HG03060 (cell line): Measurements from ENCODE around the gene SURF4.

Experiments
- ATAC-seq: cut with Tn5 transposase; IDR thresholded peaks from one replicate; pipeline ENCODE4 v1.9.1; 2021; ENCODE audit warnings: low read depth, moderate number of reproducible peaks; ENCODE audit not compliant: unreplicated experiment

Gene SURF4

DNA sequence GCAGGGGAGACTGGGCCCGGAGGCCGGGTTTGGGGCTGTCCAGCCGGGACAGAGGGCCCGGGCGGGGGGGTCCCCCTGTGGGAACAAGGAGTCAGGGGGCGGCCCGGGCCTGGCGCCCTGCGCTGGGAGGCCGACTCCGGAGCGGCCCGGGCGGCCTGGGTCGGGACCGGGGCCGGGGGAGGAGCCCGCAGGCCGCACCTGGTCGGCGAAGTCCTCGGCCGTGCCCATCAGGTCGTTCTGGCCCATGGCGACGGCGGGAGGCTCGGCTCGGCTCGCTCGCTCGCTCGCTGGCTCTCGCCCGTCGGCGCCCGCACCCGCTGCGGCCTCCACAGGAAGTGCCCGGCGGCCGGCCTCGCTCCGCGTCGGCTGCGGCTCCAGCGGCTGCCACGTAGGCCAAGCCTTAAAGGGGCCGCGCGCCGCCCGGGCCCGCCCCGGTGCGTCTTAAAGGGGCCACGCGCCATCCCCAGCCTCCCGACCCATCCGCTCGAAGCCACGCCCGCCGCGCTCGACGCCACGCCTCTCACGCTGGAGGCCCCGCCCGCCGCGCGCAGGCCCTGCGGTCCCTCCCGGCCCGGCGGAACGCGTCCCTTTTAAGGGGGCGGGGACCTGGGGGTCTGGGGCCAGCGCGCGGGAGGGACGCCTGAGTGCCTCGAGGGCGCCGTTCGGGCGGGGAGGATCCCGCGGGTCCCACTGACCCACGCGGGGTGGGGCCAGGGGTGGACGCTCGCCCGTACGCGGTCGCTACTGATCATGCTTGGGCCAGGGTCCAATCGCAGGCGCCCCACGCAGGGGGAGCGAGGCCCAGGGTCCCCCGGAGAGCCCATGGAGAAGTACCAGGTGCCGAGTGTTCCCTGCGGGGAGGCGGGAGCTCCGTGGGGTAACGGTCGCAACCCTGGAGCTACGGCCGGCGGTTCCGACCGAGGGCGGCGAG lies at the start of gene SURF4, which contains the start of gene STKLD1:
Gene SURF4 (minus strand): TSS at position 337 of the 931 bp plus-strand sequence. CDS start 91 bp downstream, at position 246.
Gene STKLD1 (plus strand): TSS at position 643 of the 931 bp plus-strand sequence. CDS start 108 bp downstream, at position 751.
- ATAC-seq: peak; percentile 58

DNA sequence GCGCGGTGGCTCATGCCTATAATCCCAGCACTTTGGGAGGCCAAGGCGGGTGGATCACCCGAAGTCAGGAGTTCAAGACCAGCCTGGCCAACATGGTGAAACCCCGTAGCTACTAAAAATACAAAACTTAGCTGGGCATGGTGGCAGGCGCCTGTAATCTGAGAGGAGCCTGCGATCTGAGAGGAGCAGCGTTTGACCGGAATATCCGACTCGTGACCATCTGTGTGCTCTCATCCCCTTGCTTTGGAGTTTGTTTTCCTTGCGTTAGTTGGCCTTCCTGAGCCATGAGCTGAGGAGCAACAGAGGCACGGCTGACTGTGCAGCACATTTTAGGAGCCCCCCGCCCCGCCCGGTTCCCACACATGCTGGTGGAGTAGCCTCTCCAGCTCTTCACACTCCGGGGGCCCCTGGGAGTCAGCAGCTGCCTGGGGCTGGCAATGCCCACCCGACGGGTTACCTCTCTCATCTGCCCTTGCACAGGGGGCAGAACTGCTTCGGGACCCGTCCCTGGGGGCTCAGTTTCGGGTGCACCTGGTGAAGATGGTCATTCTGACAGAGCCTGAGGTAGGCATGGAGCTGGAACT lies 49.3 kb upstream of the SURF4 start:
- no peak for ATAC-seq

DNA sequence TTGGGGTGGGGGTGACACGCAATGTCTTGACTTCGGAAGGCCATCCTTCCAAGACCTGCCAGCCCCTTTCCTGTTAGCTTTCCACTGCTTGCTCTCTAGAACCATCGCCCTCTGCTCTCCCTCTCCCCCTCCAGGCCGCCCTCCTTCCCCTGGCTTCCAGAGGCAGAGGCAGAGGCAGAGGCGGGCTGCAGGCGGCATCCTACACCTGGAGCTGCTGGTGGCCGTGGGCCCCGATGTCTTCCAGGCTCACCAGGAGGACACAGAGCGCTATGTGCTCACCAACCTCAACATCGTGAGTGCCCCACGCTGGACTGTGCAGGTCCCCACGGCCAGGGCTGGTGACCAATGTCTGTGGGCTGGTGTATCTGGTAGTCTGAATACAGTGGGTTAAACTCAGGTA lies 48.3 kb upstream of the SURF4 start:
- ATAC-seq: no peak

DNA sequence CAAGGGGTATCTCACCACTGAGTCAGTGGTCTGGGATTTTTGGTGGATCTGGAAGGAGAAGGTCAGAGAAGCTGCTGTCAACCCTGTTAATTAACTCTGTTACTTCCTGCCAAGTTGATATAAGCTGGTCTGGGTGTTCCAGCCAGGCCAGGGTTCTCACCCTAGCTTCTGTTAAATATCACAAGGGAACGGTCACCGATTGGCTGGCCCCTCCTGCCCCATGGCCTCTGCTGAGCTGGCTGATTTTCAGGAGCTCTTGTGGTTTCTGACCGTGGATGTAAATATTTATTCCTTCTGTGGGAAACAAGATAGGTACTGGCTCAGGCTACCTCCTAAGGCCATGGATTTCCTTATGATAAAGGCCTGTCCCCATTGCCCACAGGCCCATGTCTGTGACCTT lies 47.4 kb upstream of the SURF4 start:
- no peak for ATAC-seq

DNA sequence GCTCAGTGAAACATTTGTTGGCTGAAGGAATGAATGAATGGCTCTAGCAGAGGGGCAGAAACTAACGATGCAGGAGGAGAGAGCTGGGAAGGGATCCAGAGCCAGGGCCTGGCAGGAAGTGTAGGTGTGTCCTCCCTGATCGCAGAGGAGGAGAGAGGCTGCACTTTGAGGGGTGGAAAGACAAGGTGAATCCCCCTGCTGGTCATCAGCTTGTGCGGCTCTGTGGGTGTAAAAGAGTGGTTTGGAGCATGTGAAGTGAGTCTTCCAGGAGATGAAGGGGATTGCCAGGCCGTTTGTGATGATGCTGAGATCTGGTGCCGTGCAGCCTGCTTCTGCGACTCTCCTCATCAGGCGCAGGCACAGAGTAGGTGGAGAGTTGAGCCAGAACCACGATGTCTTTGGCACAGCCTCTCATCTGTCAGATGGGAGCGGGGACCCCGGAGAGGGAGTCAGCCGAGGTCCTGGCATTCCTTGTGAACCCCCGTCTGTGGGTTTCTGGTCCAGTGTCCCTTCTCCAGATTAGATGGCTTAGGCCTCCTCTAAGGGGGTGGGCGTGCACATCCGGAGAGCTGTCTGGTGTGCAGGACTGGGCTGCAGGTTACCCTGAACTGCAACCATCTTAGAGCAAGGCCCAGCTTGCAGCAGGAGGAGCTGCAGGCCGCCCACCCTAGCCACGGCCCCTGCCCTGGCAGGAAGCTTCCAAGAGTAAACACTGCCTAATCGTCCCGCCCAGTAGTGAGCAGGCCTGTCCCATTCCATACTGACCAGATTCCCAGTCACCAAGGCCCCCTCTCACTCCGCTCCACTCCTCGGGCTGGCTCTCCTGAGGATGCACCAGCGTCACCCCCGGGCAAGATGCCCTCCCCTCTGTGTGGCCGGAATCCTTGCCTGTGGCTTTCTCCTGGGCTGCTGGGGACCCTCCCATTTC lies 46.0 kb upstream of the SURF4 start, which contains the start of gene ADAMTS13:
Gene ADAMTS13 (plus strand): TSS at position 753 of the 928 bp plus-strand sequence. CDS start 77 bp downstream, at position 830.
- ATAC-seq: no peak

DNA sequence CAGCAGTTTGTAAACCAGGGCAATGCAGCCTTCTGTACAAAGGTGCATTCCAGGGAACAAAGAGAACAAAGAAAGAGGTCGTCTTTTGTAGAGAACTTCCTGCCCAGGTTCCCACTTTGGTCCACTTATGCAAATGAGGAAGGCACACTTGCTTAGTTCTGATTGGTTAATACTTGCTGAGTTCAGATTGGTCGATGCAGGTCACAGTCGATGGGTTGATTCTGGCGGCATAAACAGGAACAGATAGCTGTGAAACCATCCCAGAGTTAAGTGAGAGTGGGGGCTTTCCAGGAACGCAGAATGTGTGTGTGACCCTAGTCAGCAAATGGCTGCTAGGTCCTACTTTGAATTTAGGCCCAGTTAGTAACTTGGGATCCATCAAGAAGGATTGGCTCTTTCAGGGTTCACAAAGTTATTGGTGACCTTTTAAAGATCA lies 44.5 kb upstream of the SURF4 start:
- no peak for ATAC-seq

DNA sequence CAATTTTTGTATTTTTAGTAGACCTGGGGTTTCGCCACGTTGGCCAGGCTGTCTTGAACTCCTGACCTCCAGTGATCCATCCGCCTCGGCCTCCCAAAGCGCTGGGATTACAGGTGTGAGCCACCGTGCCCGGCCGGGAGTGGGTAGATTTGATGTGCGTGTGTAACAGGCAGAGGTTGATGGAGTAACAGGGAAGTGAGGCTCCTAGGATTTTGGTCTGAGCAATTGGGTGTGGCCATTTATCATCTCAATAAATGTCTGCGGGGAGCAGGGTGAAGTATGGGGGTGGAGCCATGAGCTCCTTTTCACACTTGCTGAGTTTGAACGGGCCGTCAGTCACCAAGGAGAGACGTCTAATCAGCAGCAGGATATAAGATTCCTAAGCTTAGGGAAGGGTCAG lies 43.1 kb upstream of the SURF4 start:
- ATAC-seq: no peak

DNA sequence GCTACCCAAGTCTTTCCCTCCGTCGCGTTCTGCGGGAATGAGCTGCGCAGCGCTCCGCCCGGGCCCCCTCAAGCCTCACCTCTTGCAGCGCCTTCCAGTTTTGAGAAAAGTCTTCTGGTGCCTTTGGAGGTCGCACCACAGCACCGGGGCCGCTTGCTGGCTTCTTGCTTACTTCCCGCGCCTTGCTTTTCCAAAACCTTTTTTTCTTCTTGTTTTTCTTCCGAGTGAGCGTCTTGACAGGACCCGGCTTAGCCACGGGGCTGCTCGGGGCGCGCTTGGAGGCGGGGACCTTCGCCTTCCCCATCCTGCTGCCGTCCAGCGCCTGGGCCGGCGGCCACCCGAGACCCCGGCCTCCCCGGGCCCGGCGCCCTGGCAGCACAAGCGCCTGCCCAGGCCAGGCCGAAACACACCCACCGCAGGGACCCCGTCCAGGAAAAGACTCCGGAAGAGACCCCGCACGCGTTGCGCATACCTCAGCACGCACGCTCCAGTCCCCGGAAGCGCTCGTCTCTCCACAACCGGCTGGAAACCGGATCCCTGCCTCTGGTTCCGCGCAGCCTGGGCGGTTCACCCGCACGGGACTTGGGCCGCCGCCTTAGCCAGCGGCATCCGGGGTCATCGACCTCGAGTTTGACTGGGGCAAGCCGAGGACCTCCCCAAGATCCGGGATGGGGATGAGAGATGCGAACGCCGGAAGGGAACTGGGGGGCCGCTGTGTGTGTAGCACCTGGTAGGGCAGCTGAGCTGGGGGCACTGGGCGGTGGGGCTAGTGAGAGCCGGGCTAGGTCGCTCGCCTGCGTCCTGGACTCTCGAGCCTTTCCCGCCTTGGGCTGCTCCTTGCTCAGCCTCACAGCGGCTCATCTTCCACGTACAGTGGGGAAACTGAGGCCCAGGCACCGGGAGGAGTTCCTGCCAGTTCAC lies 41.9 kb upstream of the SURF4 start, which contains the start of gene REXO4:
Gene REXO4 (minus strand): TSS at position 470 of the 921 bp plus-strand sequence. CDS start 166 bp downstream, at position 304.
- no peak for ATAC-seq

DNA sequence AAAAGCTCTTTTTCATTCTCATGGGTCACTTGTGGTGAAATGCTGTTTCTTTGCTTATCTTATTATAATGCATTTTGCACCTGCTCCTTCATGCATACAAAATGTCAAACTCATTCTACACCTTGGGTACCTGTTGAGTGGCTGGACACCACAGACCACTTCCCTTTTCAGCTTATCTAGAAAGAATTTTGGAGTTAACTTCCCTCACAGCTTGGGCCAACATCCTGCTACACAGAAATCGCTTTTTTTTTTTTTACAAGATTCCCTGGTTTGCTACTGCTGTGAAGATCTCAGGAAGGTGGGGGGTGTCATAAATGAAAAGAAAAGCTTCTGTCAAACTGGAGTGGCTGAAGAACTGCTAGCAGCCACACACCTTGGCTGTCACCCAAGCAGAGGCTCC lies 39.3 kb upstream of the SURF4 start:
- ATAC-seq: no peak

DNA sequence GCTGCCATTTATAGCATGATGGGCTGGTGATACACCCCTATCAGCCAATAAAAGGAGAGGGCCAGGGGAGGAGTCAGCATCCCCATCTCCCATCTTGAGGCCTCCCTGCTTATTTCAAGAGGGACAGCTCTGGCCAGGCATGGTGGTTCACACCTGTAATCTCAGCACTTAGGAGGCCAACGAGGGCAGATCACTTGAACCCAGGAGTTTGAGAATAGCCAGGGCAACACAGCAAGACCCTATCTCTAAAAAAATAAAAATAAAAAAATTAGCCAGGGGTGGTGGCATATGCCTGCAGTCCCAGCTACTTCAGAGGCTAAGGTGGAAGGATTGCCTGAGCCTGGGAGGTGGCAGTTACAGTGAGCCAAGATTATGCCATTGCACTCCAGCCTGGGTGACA lies 32.2 kb upstream of the SURF4 start:
- no peak for ATAC-seq

DNA sequence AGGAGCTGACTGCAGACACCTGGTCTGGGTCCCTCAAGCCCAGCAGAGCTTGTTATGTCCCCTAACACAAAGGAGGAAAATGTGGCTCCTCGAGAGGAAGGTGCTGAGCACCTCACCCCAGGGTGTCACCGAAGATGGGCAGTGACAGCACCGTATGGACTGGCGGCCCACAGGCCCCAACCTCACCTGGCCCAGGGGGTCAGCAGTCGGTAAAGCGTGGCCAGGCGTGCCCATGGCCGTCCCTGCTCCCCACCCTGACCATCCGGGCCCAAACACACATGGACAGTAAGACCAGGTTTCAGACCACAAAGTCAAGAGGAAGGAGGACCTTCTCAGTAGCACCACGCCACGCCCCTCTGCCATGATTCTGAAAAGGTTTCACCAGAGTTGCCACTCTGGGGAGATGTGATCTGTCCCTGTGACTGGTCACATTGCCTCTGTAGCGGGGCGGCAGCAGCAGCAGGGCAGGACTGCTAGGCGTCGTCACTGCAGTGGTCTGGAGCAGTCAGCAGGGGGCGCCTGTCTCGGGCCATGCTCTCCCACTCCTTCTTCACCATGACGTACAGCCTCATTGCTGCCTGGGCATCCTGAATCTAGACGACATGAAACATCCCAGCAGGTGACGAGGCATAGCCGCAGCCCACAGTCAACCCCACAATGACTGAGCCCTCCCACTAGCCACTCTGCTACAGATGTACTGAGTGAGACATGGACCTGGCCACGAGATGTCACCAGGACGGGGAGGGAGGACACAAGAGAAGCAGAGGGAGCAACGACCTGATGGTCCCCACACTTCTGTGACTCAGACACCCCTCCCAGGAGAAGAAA lies 30.8 kb upstream of the SURF4 start:
- ATAC-seq: no peak

DNA sequence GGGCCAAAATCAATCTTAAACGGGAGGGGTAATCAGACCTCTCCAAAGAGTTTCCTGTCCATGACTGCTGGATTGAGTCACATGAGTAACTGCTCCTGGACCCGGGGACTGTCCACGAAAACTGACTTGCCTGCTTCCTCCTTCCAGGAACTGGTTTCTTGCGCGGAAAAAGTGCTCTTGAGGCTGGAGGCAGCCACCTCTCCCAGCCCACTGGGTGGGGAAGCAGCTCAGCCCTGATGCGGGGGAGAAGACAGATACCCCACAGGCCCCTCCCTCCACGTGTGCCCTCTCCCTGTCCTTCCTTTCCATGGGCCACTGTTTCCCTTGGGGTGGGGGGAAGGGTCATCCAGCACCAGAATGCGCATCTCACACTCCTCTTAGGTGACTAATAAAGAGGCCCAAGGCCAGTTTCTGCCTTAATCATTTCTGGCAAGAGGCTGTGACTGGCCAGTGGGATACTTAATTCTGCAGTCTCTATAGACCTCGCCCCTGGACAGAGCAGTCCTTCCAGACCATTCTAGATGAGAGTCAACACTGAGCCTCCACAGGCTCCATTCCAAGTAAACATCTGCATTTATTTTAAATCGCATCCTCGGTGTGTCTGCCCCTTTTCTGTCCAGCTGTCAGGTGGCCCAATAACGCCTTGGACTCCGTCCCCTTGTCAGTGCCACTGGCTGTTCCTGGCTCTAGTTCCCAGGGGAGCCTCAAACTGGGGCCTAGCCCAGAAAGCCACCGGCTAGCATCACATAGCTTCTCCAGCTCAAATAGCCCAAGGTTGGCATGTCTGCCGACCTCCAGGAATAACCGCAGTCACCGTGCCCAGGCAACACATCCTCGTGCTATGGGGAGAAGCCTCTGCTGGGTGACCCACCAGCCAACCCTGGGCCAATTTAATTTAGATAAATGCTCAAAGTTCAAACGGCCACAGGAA lies 29.9 kb upstream of the SURF4 start:
- ATAC-seq: no peak

DNA sequence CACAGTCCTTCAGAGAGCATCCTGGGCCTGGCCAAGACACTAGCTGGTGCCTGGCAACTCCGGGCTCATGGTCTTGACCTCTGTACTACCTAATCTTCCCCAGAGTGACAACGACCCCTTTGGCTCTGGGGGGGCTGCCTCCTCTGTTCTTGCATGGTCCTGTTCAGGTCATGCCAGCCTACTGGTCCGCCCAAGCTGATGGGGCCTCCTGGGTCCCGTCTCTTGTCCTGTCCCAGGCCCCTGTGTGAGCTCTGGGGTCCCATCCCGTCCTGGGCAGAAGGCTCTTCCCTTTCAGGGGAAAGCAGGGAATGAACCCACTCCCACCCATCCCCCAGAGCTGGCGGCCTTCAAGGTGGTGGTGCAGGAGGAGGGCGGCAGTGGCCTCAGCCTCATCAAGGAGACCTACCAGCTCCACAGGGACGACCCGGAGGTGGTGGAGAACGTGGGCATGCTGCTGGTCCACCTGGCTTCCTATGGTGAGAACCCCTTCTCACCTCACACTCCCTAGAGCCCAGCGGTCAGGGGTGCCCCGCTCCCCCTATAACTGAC lies 28.7 kb upstream of the SURF4 start:
- ATAC-seq: no peak

DNA sequence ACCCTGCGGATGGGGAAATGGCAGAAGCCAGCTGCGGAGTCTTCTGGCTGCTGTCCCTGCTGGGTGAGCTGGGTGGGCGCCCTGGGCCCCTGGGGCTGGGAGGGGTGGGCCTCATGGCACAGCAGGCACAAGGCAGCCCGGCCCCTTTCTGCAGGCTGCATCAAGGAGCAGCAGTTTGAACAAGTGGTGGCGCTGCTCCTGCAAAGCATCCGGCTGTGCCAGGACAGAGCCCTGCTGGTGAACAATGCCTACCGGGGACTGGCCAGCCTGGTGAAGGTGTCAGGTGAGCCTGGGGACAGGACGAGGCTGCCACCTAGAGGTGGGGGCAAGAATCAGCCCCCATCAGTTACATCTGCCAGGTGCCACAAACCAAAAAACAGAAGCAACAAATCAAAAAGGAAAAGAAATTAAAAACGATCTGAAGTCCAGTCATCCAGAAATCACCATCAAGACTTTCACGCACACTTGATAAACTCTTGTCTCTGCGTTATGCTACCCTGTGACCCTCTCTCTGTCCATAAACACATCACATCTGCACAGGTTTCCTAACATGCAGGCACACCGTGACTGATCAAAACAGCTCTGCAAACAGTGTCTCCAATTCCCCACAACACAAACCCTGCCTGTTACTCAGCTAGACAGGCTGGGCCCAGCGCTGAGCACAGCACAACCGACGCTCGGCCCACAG lies 28.1 kb upstream of the SURF4 start:
- ATAC-seq: no peak

DNA sequence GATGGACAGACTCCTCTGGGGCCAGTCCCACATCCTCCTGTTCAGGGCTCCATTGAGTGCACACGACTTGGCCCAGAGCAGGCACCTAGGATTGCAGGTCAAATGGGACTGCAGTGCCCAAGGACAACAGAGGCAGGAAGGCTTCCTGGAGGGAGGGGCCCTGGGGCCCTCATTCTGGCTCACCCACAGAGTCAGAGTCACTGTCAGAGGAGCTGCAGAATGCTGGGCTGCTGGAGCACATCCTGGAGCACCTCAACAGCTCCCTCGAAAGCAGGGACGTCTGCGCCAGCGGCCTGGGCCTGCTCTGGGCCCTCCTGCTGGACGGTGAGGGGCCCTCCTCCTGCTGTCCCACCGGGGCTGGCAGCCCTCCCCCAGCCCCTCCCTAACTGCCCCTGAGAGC lies 26.8 kb upstream of the SURF4 start:
- ATAC-seq: no peak

DNA sequence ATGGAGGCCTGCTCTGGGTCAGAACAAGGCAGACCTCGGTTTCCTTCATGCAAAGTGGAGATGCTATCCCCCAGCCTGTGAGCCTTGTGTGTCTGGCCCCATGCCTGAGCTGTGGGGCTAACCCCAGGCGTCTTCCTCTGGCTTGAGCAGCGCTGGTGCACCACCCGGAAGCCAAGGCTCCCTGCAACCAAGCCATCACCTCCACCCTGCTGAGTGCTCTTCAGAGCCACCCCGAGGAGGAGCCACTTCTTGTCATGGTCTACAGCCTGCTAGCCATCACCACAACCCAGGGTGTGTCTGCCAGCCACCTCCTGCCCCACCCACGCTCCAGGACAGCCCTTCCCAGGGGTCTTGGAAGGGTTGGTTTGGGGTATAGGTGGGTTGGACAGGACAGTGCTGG lies 25.7 kb upstream of the SURF4 start:
- no peak for ATAC-seq

DNA sequence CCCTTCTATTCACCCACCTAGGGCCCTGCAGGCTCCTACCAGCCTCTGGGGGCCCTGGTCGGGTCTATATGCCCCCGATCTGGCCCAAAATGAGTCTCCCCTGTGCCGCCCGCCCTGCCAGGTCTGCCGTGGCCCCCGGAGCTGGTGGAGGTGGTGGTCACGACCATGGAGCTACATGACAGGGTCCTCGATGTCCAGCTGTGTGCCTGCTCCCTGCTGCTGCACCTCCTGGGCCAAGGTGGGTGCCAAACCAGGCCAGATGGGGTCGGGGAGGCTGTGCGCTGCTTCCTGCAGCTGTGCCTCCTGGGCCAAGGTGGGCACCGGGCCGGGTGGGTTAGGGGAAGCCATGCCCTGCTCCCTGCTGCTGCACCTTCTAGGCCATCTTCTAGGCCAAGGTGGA lies 24.4 kb upstream of the SURF4 start:
- ATAC-seq: no peak
